Hematopoietic multipotent progenitor cell treated with erythropoietin and hydrocortisone succinate and interleukin-3 and kit ligand, for 6 days (in vitro differentiated cells): ENCODE measurements around the gene SPG7.
A peak's percentile ranks its signal among the peaks of the same experiment; 100 is the strongest.
"Not testable (repeated sequence)": the region's sequence is repeated elsewhere in the genome, so short reads cannot be mapped to it uniquely, and the experiment has no call there.

Source experiments
- DNase-seq: peaks from one replicate; pipeline ENCODE4 v3.0.0-alpha.2; 2015

Gene SPG7

DNA sequence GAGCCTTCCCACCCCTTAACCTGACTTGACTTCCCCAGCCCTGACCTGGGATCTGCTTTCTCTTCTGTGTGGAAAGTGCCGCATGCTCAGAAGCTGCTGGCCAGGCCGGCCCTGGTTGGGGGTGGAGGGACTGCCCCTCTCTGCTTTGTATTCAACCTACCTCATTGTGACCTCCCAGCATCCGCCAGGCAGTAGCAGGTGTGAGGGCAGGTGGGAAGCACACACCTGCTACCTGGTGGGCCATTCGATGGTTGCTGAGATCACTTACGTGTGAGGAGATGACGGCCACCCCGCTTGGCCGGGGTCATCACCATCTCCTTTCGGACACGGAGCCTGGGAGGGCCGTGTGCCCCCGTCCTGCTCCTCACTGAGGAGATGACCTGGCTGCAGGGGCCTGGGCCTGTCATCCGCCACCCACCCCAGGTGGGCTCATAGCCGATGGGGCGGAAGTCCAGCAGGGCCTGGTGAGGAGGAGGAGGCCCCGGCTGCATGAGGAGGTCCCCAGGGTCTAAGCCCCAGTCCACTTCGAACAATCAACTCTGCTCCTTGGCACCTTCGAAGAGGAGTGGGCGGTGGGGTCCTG is 74.5 kb downstream of the SPG7 start:
- no peak for DNase-seq

DNA sequence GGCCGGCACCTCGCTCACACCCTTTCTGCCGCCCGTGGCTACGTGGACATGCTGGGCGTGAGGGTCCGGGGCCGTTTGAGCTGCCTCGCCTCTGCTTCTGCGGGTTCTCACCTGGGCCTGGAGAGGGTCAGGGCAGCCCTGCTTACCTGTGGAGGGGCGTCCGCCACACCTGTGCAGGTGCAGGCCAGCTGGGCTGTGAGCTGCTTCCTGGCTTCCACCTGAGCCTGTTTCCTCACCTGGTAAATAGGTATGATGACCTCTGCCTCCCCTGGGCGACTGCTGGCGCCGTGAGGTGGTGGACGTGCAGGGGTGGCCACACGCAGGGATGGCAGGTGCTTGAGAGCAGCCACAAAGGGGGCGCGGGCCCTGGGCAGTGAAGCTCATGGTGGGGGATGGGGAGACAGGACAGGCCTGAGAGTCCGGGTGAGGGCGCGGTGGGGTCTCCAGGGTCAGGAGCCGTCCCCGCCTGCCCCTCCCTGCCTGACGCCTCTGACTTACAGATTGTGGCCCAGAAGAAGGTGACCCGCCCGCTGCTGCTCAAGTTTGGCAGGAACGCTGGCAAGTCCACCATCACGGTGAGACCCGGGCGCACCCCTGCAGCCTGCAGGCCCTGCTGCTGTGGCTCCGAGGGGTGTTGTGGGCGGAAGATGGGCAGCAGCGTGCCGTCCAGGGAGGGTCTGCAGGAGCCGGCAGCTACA is 75.1 kb downstream of the SPG7 start:
- no peak for DNase-seq

DNA sequence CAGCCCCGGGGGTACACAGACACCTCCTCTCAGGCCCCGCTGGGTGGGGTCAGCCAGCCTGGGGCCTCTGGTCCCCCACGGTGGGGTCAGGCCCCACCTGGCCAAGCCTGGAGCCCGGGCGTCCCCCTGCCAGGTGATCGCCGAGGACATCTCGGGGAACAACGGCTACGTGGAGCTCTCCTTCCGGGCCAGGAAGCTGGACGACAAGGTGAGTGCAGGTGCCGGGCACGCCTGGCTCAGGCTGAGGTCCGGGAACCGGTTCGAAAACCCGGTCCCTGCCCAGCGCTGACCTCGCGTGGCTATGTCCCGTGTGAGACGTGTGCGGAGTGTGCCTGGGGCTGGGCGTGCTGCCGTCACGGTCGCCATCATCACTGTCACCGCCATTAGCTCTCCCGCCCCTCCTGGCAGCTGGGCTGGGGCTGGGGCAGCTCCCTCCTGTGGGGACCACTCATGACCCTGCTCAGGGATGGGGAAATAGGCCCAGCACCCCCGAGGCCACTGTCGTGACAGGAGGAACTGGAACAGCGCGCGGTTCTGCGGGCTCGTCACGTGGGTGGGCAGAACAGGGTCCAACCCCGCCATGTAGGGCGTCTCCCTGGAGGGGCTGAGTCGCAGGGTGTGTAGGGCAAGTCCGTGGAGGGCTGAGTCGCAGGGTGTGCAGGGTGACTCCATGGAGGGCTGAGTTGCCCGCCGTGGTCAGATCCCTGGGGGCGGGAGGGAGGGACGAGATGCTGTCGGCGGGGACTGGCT is 75.9 kb downstream of the SPG7 start:
- DNase-seq, result no peak

GRCh38 chr16:89584768-89585549 is 76.8 kb downstream of the SPG7 start:
- DNase-seq, result no peak

- no peak for DNase-seq
Observed at GRCh38 chr16:89586218-89586617, 78.0 kb downstream of the SPG7 start.

DNA sequence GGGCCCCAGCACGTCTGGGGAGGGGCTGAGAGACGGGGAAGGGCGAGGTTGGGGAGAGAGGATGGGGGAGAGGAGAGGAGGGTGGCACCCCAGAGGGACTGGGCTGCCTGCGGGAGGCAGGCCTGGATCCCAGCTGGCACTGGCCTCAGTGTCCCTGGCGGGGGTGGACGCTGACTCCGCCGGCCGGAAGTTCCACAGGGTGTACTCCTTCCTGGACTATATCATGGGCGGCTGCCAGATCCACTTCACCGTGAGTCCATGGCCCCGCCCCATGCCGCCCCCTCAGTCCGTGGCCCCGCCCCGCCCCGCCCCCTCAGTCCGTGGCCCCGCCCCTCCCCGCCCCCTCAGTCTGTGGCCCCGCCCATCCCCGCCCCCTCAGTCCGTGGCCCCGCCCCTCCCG is 78.7 kb downstream of the SPG7 start:
- no peak for DNase-seq

GRCh38 chr16:89587676-89588075 is 79.5 kb downstream of the SPG7 start:
- DNase-seq, result not testable (repeated sequence)

- no peak for DNase-seq
Observed at GRCh38 chr16:89588413-89589109, 80.4 kb downstream of the SPG7 start.

DNA sequence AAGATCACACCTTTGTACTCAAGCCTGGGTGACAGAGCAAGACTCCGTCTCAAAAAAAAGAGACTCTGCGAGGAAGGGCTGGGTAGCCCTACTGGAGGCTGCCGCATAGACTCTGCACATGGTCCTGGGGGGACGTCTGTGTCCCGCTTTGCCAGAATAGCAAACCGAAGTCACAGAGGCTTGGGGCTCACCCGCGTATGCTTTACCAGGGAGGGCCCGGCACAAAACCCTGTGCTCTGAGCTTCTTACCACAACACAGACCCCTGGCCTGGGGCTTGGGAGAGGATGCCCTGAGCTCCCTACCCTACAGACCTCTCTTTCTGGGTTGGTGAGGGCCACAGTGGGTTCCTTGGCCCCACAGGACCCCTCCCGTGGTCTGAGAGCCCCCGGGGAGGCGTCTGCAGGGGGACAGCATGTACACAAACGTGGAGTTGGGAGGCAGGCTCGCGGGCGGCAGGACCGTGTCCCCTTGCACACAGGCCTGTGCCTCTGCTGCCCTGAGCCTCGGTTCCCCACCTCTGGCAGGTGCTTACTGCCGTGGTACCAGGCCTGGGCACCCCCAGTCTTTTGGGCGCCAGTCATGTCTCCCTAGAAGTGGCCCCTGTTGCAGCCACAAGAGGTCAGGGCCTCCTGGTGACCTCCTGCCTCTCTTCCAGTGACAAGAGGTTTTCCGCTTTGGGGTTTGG is 81.2 kb downstream of the SPG7 start:
- no peak for DNase-seq

GRCh38 chr16:89593841-89594240 is 85.6 kb downstream of the SPG7 start:
- no peak for DNase-seq

GRCh38 chr16:89595330-89596060 is 87.3 kb downstream of the SPG7 start:
- no peak for DNase-seq

DNA sequence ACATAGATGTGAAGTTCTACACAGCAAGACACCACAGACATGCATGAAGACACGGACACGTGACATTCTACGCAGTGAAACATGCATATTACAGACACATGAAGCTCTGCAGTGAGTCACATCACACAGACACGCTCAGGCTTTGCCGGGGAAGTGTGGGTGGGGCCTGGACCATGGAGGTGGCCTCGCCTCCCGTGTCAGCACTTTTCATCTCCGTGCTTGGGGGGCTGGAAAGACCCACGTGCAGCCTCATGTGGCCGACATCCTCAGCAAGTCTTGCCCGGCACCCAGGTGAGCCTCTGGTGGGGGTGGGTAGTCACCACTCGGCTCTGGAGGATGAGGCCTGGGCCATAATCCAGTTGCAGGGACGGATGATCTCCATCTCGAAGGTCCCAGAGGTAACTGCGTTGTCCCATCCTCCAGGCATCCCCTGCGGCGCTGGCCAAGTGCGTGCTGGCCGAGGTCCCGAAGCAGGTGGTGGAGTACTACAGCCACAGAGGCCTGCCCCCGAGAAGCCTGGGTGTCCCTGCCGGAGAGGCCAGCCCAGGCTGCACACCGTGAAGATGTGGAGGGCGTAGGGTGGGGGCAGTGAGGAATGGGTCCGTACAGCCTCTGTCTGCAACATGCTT is 88.0 kb downstream of the SPG7 start:
- no peak for DNase-seq

GRCh38 chr16:89596957-89597649 is 88.9 kb downstream of the SPG7 start:
- DNase-seq, result no peak

- peak; percentile 56 for DNase-seq
Observed at GRCh38 chr16:89598199-89598598, 90.0 kb downstream of the SPG7 start.

DNA sequence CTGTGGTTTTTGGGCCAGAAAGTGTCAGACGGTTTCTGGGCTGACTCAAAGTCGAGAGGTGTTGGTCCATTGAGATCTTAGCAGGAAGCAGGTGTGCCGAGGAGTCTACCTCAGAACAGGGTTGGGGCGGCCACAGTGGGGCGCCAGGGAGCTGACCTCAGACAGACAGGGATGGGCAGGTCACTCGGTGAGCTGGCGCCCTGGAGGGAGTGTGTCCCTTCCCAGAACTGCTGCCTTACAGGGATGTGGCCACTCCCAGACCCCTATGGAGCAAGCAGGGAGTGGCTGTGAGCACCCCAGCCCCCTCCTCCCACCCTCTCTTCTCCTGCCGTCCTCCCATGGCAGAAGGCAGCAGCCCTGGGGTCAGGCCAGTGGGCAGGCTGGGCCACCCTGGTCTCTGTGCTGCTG is 91.3 kb downstream of the SPG7 start:
- DNase-seq, result peak; percentile 45

DNA sequence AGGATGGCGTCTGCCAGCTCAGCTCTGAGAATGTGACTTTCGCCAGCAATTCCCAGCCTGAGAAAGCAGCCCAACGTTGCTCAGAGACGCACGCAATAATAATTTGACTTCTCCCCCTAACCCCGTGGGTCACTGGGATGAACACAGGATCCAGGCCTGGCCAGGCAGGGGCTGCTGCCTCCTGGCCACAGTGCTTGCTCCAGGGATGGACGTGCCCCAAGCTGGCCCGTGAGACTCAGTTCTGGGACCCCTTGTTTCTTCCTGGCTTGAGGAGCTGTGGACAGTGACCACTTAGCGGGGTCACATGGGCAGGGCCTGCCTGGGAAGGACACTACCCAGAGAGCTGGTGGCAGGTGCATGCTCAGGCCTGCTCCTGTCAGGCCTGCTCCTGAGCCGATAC is 91.7 kb downstream of the SPG7 start:
- no peak for DNase-seq

DNA sequence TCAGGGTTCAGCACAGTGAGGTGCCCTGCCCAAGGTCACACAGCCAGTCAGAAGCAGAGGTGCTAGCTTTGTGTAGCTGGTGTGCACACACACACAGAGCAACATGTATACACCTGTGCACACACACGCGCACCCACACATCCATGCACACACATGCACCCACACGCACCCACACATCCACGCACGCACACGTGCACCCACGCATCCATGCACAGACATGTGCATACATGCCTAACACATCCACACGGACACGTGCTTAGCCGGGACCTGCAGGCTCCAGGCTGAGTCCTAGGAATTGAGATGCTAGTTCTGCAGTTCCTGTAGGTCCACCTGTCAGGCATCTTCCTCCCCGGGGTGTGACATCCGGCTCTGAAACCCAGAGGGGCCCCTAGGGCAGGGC is 92.2 kb downstream of the SPG7 start:
- no peak for DNase-seq

- no peak for DNase-seq
Observed at GRCh38 chr16:89600956-89601355, 92.8 kb downstream of the SPG7 start.

GRCh38 chr16:89601906-89602272 is 93.7 kb downstream of the SPG7 start:
- no peak for DNase-seq

DNA sequence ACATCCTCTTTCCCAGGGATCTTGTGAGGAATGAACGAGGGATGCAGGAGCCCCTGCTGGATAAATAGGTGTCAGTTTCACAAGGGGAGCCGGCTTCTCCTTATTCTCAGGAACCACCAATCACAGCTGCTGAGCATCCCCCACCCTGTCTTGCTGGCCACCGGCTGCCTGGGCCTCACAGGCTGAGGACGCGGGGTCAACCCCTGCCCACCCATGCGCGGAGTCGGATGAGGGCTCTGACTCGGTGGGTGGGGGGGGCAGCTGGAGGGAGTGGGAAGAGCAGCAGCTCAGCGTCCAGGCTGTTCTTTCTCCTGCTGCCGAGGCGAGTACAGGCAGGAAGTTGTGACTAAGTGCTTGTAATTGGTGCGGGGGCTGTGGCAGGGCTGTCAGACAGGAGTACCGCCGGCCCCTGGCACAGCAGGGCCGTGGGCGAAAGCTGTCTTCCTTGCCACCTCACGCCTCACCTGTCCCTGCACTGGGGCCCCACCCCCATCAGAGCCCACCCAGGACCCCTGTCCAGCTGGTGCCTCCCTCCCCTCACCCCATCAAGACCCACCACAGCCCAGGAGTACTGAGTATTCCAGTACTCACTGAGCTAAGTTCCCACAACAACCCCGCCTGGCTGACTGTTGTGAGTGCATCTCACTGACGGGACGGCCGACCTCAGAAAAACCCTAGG is 94.2 kb downstream of the SPG7 start:
- peak; percentile 32 for DNase-seq
